HG03045 (cell line): ENCODE data around the gene SGMS1.

Experiments used
- ATAC-seq: cut with Tn5 transposase; IDR thresholded peaks from one replicate; pipeline ENCODE4 v1.9.1; 2021; ENCODE audit warnings: mild to moderate bottlenecking, moderate library complexity; ENCODE audit not compliant: unreplicated experiment

The SGMS1 gene

DNA sequence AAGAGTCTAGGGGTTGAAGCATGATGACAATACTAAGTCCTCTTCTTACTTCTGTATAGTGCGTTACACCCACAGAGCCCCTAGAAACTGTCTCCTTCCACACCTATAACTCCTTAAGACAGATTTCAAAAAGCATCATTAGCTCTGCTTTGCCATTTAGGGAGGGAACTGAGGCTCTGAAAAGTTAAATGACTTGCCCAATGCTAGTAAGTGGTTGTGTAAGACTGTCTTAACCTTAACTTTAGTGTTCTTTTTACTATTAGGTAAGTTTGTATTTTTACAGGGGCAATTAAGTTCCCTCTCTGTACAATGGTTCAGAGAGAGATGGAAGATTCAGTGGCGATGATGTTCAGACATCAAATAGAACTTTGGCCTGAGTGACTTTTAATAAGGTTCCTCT is 299.7 kb downstream of the SGMS1 start:
- no peak for ATAC-seq

DNA sequence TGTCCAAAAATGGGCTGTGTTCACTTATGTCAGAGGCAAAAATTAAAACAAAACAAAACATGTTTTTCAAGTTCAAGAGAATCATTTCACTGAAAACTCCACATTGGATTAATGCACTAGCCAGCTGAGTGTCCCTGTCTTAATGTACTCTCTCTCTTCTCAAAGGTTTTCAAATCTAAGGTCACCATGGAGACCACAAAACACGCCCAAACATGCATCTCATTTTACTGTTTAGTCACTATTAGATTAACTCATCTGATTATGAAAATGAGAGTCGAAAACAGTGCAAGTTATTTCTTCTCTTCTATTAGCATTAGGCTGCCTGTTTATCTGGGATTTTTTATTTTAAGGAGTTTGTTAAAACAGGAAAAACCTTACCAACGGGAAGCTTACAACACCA is 301.7 kb downstream of the SGMS1 start:
- no peak for ATAC-seq

DNA sequence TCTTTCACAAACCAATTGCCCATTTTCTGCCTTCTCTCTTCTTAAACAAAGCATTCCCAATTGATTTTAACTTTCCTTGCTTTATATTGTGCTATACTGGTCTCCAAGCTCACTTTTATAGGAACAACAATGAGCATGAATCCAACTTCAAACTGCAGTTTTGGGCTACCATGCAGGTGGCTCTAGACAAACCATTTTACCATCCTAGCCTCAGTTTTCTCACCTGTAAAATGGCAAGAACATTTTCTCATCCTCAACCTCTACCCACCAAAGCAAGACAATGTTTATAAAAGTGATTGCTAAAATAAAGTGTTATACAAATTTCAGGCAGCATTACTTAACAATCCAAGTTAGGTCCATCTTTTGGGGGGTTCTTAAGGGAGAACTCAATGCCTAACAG is 305.6 kb downstream of the SGMS1 start:
- ATAC-seq: no peak

DNA sequence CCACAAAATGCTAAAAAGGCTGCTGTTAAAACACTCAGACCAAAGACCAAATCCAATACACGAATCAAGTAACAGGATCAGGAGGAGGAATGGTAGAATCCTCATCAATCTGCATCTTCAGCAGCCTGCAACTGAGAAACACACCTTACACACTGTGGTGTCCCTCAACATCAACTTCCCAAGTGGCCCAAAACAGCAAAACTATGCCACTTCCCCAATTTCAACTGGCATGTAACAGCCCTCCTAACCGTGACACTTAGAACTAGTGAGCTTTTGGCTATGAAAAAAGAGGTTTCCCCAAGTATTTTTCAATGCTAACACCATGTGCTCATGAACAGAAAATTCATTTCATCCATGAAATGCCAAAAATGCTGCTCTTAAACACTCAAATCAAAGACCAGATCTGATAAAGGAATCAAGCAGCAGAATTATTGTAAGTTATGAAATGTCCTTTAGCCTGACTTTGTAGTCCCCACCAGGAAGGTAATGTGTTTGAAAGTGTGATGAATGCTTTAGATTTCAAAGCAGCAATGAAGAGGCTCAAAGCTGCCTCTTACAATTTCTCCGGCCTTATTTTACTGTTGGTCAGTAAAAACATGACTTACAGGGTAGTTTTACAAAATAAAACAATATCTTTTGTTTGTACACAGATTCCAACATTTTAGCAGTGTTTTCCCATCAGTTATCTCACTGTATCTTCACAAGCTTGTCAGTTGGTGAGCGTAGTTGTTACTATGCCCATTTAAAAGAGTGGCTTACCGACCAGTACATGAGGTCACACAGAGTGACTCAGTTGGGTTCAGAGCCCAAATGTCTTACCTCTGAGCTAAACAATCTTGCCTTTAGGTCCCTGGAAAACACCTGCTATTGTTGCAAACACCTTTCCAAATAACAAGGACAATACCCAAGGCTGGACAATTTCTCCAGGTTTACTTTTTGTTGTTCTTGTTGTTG is 306.8 kb downstream of the SGMS1 start:
- ATAC-seq: no peak

DNA sequence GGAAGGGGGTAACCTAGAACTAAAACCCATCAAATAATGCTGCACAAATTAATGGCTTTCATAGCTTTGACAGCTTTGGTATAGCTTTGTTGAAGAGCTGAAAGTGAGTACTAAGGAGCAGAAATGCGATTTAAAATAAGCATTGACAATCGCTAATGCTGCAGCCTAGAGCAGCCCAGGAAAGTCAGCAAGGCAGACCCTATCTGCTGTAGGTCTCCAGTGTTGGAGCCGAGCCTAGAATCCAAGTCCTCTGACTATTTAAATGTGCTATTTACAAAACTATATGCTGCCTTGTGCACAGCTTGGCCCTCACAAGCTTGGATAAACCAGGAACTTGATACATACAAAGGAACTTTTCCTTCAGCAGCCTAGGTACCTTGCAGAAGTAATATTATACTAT is 307.6 kb downstream of the SGMS1 start:
- no peak for ATAC-seq

DNA sequence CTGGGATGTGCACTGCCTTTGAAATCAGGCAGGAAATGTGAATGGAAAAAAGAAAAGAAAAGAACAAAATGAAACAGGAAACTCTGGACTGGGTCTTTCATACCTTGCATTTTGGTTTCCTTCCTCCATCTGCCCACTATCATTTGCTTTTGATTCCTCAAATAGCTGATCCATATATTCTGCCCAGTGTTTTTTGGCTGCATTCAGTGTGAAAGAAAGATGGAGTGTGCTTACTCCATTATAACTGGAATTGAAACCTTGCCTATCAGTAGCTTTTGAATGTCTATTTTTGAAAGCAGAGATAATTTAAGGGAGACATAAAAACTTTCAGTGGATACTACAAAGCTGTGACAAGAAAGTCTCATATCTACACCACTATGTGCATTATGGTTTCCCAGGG is 308.3 kb downstream of the SGMS1 start:
- no peak for ATAC-seq

DNA sequence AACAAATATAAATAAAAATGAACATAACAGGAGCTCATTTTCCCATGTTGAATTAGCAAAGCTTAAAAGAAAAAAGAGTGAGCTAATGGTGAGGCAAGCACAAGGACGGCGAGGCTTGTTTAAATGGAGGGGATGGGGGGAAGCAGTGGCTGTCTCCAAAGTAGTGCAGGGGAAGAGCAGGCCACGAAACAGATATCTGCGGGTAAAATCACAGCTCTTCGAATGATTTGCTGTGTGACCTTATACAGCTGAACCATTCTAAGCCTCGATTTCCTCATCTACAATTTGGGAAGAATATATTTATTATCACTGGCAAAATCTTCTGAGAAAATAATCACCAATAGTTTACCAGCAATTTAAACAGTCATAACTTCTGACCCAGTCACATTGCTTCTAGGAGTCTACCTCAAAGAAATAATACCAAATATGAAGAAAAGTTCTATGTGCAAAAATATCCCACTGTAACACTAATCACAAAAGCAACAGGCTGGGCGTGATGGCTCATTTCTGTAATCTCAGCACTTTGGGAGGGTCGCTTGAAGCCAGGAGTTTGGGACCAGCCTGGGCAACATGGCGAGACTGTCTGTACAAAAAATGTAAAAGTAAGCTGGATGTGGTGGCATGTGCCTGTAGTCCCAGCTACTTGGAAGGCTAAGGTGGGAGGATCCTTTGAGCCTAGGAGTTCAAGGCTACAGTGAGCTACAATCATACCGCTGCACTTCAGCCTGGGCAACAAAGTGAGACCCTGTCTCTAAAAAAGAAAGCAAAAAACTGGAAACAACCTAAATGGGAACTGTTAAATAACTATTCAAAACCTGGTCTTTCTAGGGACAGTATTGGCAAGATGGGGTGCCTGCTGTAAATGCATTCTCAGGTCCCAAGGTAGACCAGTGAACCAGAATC is 309.3 kb downstream of the SGMS1 start:
- ATAC-seq: no peak

DNA sequence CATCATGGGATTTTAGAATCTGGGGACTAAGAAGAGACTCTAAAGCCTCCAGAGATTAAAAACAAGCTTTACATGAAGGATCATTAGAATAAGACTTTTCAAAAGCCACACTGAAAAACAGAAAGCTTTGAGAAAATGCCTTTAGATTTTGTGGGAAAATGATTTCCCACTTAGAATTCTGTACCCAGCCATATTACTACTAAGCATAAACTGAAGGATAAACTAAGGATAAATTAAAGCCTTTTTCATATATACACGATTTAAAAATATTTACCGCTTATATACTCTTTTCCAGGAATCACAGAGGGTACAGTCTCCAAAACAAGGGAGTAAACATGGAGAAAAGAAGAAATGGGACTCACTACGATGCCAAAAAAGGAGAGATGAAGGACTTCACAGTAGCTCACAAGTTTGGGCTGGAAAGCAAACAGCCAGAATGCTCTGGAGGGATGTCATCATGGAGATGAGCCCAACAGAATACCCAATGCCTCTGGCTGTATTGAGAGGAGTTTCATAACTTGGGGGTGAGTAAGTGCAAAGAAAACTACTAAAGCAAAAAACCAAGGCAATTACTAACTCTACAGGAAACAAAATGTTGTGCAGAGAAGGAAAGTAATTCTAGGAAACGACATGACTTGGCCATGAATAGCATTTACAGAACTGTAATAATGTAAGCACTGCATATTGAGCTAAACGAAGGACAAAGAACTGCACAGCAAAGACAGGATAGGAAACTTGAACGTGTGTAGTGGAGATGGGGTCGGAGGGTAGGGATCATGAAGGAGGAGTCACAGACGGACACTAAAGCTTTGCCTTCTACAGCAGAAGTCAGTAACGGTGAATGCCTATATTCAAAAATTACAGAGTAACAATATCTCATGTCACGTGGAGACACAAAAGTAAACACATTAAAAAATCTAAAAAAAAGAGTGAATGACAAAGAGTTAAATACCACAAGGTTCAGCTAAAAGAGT is 311.0 kb downstream of the SGMS1 start:
- ATAC-seq: no peak

DNA sequence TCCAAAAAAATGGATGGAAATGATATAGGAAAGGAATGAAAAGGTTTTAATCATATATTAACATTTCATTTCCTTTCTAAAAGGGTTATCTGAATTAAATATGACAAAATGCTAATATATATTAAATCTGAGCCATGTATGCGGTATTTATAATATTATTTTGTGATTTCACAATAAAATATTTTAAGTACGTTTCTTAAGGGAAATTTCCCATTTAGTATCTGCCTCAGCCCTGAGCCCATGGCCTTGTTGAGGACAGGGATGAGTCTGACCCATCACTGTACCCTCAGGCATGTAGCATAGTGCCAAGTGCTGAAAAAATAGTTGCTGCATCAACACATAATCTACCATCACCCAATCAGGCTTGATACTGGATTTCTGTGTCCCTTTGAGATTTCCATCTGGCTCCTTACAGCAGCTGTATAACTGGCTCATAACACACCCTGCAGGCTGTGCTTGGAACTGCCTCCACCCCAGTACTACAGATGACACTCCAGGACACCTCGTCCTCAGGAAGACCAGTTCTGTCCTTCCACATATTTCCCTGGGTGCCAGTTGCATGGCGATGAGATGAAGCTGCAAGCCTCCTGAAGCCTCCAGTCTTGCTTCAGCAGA is 313.1 kb downstream of the SGMS1 start:
- ATAC-seq: no peak

DNA sequence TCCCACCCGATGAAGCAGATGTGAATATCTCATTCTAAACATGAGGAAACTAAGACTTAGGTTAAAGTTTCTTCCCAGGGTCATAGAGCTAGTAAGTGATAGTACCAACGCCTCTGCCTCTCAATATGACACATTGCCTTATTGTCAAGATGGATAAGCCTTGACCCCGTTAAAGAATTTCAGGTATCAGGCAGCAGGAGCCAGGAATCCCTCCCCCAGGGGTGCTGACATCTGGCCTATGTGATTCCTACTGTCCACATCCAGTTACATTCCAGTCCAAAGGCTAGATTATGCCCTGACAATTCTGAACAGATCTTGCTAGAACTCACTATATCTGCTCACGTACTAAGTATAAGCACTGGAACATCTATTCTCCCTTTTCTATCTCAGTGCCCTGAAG is 314.4 kb downstream of the SGMS1 start:
- no peak for ATAC-seq

DNA sequence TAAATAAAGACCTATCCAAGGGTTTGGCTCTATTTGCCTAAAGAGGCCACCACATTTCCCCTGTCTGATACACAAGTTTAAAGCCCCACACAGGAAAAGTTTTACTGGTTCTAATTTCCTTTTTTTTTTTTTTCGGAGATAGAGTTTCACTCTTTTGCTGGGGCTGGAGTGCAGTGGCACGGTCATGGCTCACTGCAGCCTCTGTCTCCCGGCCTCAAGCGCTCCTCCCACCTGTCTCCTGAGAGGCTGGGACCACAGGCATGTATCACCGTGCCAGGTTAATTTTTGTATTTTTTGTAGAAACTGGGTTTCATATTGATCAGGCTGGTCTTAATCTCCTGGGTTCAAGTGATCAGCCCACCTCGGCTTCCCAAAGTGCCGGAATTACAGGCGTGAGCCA is 319.1 kb downstream of the SGMS1 start:
- ATAC-seq: no peak

DNA sequence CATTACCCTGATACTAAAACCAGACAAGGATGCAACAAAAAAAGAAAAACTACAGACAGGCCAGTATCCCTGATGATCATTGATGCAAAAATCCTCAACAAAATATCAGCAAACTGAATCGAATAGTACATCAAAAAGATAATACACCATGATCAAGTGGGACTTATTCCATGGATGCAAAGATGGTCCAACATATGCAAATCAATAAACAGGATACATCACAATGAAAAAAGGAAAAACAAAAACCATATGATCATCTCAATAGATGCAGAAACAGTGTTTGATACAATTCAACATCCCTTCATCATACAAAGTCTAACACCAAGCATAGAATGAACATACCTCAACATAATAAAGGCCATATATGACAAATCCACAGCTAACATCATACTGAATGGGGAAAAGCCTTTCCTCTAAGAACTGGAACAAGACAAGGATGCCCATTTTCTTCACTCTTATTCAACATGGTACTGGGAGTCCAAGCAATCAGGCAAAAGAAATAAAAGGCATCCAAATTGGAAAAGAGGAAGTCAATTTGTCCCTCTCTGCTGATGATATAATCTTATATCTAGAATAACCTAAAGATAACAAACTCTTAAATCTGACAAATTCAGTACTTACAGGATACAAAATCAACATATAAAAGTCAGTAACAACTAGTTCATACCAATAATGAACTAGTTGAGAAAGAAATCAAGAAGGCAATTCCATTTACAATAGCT is 323.6 kb downstream of the SGMS1 start:
- ATAC-seq: no peak

DNA sequence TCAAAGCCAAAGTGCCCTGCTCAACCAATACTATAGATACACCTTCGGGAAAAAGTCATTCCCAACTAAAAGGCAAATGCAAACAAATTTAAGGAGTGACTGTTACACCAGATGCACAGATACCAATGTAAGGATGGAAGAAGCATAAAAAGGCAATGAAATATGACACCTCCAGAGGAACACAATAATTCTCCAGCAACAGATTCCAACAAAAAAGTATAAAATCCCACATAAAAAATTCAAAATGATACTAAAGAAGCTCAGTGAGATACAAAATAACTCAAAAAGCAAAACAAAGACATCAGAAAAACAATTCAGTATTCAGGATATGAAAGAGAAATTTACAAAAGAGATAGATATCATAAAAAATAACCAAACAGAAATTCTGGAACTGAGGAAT is 328.4 kb downstream of the SGMS1 start:
- ATAC-seq: no peak

DNA sequence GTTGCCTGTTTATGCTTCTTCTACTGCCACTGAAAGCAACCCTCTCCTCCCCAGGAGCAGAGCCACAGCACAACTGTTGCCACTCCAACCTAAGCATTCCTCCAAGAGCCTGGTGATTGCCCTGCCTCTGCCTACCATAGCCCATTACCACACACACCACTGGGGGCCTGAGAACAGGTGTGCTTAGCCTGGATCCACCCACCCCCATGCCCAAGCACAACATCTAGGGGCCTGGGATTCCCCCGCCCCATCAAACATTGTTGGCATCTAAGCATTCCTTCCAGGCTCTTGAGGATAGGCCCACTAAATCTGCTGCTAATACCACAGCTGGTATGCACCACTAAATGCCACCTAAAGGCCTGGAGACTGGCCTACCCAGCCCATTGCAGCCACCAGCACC is 329.2 kb downstream of the SGMS1 start:
- no peak for ATAC-seq

DNA sequence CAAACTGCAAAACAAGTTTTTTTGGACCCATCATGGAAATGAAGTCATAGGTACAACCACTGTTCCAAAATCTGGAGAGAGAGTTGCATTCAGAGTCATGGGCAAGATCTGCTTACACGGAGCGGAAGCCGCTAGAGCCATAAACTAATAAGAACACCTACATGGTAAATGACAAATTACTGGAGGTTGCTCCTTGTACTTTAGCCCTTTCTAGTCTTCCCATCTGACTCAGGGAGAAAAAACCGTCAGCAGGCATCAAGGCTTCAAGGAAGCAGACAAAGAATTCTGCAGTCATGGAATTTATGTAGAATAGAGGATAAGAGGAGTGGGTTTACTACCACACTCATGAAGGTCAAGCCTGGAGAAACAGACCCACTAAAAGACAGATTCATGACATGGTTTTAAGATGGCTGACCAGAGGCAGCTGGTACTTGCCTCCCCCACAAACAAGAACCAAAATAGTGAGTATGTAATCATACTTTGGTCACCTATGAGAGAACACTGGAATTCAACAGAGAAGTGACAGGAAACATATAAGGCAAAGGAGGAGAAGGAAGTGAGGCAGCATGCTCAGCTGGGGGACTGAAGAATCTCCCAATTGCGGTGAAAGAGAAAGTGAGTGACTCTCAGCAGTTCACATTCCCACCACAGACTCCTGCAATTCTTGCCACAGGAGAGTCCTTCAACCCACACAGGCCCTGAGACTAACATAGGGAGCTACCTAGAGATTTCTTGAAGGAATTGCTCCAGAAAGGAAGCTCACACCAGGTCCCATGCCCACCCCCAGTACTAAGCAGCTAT is 330.0 kb downstream of the SGMS1 start:
- no peak for ATAC-seq

DNA sequence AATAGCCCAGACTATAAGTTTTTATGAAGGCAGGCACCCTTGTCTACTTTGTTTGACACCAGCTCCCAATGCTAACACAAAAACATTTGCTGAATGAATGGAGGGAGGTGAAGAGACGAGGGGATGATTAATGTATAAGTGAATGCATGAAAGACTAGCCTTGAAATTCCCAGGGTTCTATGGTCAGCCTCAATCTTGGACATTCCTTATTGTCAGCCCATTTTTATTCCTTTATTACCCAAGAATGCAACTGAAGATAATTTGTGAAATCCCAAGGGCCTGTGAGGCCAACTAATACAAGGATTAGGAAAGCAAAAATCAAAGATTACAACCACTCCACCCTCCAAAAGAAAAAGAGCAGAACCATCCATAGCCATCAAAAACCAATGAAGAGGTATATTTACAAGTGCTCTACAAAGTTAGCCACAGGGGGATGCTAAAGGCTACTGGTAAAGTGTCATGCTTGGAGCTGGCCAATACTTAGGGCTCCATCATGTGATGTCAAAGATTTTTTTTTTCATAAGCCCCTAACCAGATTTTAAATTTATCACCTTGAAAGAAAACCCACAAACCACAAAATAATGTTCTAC is 332.4 kb downstream of the SGMS1 start:
- no peak for ATAC-seq

DNA sequence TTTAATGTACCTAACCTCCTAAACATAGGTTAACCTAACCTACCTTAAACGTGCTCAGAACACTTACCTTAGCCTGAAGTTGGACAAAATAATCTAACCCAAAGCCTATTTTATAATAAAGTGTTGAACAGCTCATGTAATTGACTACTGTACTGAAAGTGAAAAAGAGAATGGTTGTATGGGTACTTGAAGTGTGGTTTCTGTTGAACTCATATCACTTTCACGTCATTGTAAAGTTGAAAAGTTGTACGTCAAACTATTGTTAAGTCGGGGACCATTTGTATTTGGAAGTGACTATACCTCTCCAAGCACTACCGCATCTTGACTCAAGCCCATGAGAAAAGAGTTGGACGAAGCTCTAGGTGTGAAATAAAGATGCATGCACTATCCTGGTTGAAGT is 334.6 kb downstream of the SGMS1 start:
- ATAC-seq: no peak

DNA sequence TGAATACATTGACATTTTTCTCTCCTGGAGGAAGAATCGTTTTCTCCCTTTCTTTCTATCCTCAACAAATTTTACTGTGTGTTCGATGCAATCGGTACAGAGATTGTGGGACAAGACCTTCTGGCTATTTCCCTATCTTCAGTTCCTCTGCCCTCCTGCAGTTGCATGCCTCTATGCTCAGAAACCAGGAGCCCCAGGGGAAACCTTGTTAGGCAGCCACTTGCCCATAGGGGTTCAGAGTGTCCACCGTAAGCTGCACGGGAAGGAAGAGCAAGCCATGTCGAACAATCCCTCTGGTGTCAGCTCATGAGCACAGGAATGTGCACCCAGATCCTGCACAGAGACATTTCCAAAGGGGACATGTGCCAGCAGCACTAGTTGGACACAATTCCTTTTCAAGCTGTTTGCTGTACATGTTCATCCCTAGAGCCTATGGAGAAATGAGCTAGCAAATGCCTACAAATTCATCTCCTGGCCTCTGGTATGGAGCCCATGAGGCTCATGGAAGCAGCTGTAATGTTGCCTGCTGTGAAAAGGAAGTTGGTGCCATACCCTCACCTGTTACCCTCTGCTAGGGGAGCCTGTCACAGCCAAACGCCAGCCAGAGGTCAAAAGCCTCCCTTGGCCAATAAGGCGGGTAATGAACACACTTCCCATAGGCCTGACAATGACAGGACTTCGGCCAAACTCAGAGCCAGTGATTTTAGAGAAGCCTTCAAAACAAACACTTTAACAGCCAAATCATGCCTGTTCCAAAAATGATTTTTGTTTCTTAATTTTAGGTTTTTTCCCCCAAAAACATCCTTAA is 336.6 kb downstream of the SGMS1 start:
- no peak for ATAC-seq
